PC-9 (cell line): Measurements from ENCODE around the gene KCNH6.

Experiments
- CTCF ChIP-seq: fragments of 200-600 bp; sonication (generic); conservative IDR thresholded peaks from 2 replicates; pipeline ENCODE4 v1.6.1; 2017; ENCODE audit warnings: mixed run types, antibody characterized with exemption, mild to moderate bottlenecking, moderate library complexity
- EZH2 ChIP-seq: fragments of 200-600 bp; sonication (generic); IDR thresholded peaks from 2 replicates; pipeline ENCODE4 v1.8.0; 2017; ENCODE audit warnings: antibody characterized with exemption, low read depth

GRCh38 chr17:63534078-63534570 is 11.0 kb downstream of the KCNH6 start:
- TF ChIP-seq EZH2 = no peak
- no peak for TF ChIP-seq CTCF
